Neural cell (in vitro differentiated cells): Measurements from ENCODE around the gene TMCC1.

Experiments used
- EZH2 ChIP-seq: fragments of 200-600, 300-800 bp; shearing (Covaris generic), sonication (generic); IDR thresholded peaks from 2 replicates; pipeline ENCODE4 v1.6.1; 2014; ENCODE audit warnings: antibody characterized with exemption, low read length, borderline replicate concordance, mild to moderate bottlenecking; ENCODE audit not compliant: insufficient read depth, poor library complexity, severe bottlenecking
- POLR2AphosphoS5 ChIP-seq: IDR thresholded peaks from 2 replicates; pipeline ENCODE4 v1.6.1; 2012
- TAF1 ChIP-seq: IDR thresholded peaks from 2 replicates; pipeline ENCODE4 v1.6.1; 2012; ENCODE audit warnings: low read depth
- TF ChIP-seq, protein P1 (sequence below): IDR thresholded peaks from 2 replicates; pipeline ENCODE4 v1.6.1; 2012; ENCODE audit warnings: borderline replicate concordance
- TF ChIP-seq, protein P2 (sequence below): fragments of 450-650 bp; IDR thresholded peaks from 2 replicates; pipeline ENCODE4 v1.5.1; 2014; ENCODE audit warnings: antibody characterized with exemption, mild to moderate bottlenecking, moderate library complexity; ENCODE audit not compliant: poor library complexity, severe bottlenecking

DNA sequence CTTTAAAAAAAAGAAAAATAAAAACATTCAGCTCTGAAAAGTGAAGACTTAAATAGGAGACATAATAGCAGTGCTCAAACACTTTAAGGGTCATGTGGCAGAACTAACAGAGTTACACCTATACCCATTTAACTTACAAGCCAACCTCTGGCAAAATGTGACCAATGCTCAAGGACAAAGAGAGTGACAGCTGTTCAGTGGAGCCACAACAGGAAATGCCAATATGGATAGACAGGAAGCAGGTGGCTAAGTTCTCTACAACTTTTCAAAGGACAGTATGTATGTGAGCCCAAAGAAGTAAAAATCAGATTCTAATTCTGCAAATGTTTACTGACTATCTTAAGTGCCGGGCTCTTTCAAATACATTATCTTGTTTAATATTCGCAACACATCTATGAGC, 3.4 kb downstream of the TMCC1 start:
- TF ChIP-seq, protein P1, sequence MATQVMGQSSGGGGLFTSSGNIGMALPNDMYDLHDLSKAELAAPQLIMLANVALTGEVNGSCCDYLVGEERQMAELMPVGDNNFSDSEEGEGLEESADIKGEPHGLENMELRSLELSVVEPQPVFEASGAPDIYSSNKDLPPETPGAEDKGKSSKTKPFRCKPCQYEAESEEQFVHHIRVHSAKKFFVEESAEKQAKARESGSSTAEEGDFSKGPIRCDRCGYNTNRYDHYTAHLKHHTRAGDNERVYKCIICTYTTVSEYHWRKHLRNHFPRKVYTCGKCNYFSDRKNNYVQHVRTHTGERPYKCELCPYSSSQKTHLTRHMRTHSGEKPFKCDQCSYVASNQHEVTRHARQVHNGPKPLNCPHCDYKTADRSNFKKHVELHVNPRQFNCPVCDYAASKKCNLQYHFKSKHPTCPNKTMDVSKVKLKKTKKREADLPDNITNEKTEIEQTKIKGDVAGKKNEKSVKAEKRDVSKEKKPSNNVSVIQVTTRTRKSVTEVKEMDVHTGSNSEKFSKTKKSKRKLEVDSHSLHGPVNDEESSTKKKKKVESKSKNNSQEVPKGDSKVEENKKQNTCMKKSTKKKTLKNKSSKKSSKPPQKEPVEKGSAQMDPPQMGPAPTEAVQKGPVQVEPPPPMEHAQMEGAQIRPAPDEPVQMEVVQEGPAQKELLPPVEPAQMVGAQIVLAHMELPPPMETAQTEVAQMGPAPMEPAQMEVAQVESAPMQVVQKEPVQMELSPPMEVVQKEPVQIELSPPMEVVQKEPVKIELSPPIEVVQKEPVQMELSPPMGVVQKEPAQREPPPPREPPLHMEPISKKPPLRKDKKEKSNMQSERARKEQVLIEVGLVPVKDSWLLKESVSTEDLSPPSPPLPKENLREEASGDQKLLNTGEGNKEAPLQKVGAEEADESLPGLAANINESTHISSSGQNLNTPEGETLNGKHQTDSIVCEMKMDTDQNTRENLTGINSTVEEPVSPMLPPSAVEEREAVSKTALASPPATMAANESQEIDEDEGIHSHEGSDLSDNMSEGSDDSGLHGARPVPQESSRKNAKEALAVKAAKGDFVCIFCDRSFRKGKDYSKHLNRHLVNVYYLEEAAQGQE, result no peak
- TF ChIP-seq POLR2AphosphoS5, result no peak
- TF ChIP-seq EZH2, result no peak
- TF ChIP-seq, protein P2, sequence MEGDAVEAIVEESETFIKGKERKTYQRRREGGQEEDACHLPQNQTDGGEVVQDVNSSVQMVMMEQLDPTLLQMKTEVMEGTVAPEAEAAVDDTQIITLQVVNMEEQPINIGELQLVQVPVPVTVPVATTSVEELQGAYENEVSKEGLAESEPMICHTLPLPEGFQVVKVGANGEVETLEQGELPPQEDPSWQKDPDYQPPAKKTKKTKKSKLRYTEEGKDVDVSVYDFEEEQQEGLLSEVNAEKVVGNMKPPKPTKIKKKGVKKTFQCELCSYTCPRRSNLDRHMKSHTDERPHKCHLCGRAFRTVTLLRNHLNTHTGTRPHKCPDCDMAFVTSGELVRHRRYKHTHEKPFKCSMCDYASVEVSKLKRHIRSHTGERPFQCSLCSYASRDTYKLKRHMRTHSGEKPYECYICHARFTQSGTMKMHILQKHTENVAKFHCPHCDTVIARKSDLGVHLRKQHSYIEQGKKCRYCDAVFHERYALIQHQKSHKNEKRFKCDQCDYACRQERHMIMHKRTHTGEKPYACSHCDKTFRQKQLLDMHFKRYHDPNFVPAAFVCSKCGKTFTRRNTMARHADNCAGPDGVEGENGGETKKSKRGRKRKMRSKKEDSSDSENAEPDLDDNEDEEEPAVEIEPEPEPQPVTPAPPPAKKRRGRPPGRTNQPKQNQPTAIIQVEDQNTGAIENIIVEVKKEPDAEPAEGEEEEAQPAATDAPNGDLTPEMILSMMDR, result no peak
- TF ChIP-seq TAF1, result no peak
